ENCODE measurements around the gene TBX10. TPM values are rescaled to one million over a fixed set of nuclear protein-coding genes. Genes with fewer than 3 reads are reported as not detected.
A peak's percentile ranks its signal among the peaks of the same experiment; 100 is the strongest.

Gene TBX10
- total RNA-seq, 1 donor from 2014 or later = not detected

DNA sequence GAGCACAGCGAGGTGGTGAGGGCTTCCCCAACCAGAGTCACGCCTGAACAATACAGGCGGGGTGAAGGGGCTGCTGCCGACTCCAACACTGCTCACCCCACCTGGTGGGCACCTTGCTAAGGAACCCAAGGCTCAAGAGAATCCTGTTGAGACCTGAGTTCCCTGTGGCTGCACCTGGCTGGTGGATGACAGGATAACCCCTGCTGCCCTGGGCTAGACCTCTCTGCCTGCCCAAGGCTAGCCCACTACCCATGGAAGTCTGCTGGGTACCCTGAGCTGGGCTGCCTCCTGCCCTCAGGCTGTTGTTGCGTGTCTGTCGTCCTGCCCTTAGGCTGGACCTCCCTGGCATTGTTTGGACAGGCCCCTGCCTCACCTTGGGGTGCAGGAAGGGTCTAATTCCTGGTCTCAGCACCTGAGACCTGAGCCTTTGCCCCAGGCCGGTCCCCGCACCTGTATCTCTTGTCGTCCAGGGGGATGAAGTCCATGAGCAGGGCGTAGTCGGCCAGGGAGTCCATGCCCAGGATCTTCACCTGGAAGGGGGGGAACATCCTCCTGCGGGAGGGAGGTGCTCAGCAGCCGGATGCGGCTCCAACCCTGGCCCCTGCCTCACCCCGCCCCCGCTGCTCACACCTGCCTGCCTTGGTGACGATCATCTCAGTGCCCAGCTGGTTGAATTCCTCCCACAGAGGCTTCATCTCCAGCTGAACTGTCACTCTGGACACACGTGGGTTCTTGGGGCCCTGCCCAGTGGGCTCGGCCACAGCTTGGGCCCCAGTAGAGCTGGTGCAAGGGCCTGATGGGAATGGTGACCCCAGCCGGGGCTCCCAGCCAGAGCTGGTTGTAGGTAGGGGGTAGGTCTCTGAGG, 5.0 kb downstream of the TBX10 start:
- Mint-ChIP-seq H3K36me3 (no peaks in the 10 kb centered on the region), H3K9me3 (no peaks in the 10 kb centered on the region), H3K4me3 (no peak overlapping the region), H3K27ac (no peak overlapping the region), H3K4me1 (peaks cover 8% of the 10 kb centered on the region), H3K27me3 (ENCODE audit: low read depth) (peaks cover 5% of the 10 kb centered on the region)
- DNase-seq (ENCODE audit: low spot score in 2 of 2, unreplicated experiment in 2 of 2) = no peak
- TF ChIP-seq, protein P1, sequence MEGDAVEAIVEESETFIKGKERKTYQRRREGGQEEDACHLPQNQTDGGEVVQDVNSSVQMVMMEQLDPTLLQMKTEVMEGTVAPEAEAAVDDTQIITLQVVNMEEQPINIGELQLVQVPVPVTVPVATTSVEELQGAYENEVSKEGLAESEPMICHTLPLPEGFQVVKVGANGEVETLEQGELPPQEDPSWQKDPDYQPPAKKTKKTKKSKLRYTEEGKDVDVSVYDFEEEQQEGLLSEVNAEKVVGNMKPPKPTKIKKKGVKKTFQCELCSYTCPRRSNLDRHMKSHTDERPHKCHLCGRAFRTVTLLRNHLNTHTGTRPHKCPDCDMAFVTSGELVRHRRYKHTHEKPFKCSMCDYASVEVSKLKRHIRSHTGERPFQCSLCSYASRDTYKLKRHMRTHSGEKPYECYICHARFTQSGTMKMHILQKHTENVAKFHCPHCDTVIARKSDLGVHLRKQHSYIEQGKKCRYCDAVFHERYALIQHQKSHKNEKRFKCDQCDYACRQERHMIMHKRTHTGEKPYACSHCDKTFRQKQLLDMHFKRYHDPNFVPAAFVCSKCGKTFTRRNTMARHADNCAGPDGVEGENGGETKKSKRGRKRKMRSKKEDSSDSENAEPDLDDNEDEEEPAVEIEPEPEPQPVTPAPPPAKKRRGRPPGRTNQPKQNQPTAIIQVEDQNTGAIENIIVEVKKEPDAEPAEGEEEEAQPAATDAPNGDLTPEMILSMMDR (IDR thresholded peaks at IDR 0.05; ENCODE audit: unreplicated experiment) = no peak

DNA sequence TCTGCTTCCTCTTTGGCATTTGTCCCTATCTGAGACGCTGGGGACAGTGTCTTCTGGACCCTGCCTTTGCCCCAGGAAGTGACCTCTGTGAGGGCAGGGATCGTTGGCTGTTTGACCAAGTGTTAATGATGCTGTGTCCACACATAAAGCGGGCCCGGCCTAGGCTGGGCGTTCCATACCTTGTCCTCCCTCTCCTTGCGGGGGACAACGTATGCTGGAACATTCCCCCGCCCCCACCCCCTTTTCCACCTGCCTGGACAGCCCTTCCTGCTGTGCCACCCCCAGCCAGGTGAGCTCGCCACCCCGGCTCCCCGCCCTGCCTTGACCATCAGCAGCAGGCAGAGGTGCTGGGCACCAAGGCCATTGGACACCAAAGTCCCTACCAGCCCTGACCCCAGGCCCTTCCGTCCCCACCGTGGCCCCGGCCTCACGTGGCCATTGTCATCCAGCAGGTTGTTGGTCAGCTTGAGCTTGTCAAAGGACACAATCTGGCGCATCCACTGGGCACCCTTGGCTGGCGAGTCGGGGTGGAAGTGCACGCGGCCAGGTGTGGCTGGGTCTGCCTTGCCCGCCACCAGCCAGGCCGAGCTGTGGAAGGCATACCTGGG, 5.7 kb downstream of the TBX10 start:
- Mint-ChIP-seq H3K4me1 (peaks cover 8% of the 10 kb centered on the region), H3K4me3 (no peak overlapping the region), H3K27ac (no peak overlapping the region), H3K9me3 (no peaks in the 10 kb centered on the region), H3K27me3 (ENCODE audit: low read depth) (peaks cover 4% of the 10 kb centered on the region), H3K36me3 (no peaks in the 10 kb centered on the region)
- DNase-seq (ENCODE audit: low spot score in 2 of 2, unreplicated experiment in 2 of 2) = peak in 1 of 2 experiments; percentile 36
- TF ChIP-seq, protein P1 (IDR thresholded peaks at IDR 0.05; ENCODE audit: unreplicated experiment) = no peak

DNA sequence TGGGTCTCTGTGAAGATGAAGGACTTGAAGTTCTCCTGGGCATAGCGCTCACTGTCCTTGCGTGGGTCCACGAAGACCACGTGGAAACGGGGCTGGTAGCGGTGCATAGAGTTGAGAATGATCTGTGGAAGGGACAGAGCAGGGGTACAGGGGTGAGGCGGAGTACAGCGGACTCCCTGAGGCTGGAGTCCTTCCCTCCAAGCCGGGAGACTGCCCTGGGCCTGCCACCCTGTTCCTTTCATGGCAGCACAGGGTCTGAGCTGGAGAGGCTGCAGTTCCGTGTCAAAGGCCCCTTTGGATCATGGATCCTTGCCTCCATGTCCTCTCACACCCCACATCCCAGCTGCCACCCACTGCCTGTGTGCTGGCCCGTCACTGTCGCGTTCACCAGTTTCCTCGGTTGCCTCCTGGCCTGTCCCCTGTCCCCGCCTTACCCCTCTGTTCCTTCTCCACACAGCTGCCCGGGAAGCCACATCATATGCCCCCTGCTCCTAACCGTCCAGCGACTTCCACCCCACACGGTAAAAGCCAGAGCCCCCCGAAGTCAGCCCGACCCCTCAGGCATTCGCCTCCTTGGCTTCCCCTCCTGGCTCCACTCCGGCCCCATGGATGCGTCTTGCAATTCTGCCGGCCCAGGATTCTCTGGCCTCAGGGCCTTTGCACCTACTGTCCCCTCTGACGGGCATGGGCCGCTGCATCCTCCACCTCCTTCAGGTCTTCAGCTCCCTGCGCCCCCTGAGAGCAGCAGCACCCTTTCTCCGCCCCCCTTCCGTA, 6.4 kb downstream of the TBX10 start:
- Mint-ChIP-seq H3K4me3 (no peak overlapping the region), H3K36me3 (no peaks in the 10 kb centered on the region), H3K9me3 (no peaks in the 10 kb centered on the region), H3K27ac (no peak overlapping the region), H3K27me3 (ENCODE audit: low read depth) (peaks cover under 1% of the 10 kb centered on the region), H3K4me1 (peaks cover 8% of the 10 kb centered on the region)
- TF ChIP-seq, protein P1 (IDR thresholded peaks at IDR 0.05; ENCODE audit: unreplicated experiment) = no peak
- DNase-seq (ENCODE audit: low spot score in 2 of 2, unreplicated experiment in 2 of 2) = no peak

DNA sequence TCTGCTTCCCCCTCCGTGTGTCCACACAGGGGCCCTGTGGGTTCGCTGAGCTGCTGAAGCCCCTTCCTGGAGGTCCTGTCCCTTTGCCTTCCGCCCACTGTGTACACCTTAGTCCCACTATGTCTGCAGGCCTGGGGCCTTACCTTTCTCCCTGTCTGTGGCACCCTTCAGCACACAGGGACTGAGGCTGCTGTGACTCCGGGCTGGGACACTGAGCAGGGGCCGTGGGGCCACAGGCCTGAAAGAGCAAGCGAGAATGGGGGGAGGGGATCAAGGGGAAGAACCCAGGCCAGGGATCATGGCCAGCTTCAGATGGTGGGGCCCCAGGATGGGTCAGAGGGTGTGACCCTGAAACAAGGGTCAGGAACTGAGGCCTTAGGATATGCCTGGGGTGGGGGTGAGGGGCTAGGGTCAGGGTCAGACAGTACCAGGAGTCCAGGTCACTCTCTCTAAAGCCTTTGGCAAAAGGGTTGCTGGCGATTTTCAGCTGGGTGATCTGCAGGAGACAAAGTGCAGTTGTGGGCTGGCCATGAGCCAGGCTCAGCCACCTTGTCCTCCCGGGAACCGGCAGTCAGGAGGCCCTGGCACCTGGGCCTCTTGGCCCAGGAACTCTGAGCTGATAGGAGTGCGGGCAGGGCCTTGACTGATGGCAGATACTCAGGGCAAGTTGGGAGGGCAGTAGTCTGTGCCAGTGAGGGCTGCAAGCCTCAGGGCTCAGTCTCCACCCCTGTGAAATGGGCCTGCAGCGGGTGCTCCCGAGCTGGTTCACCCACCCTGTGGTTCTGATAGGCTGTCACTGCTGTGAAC, 7.2 kb downstream of the TBX10 start:
- Mint-ChIP-seq H3K4me1 (peaks cover 8% of the 10 kb centered on the region), H3K9me3 (no peaks in the 10 kb centered on the region), H3K36me3 (peaks cover under 1% of the 10 kb centered on the region), H3K4me3 (peak overlapping the region; percentile 59), H3K27me3 (ENCODE audit: low read depth) (no peaks in the 10 kb centered on the region), H3K27ac (no peak overlapping the region)
- TF ChIP-seq, protein P1 (IDR thresholded peaks at IDR 0.05; ENCODE audit: unreplicated experiment) = no peak
- DNase-seq (ENCODE audit: low spot score in 2 of 2, unreplicated experiment in 2 of 2) = no peak

DNA sequence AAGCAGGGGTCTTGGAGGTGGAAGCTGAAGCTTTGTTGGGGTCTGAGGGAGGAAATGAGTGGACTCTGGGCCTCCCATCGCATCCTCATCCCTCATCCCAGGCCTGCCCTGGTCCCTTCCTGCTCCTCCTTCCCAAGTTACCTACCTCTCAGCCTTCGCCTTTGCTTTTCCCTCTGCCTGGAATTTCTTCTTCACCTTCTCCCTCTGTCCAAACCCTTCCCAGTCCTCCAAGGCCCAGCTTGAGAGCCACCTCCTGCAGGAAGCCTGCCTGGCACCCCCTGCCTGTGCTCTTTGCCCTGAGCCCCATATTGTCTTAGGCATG, 7.7 kb downstream of the TBX10 start:
- peak overlapping the region; percentile 59 for H3K4me3 Mint-ChIP-seq
- TF ChIP-seq, protein P1 (IDR thresholded peaks at IDR 0.05; ENCODE audit: unreplicated experiment) = no peak
- no peak overlapping the region for H3K27ac Mint-ChIP-seq
- no peaks in the 10 kb centered on the region for H3K9me3 Mint-ChIP-seq
- peaks cover 8% of the 10 kb centered on the region for H3K4me1 Mint-ChIP-seq
- H3K36me3 Mint-ChIP-seq = peaks cover 5% of the 10 kb centered on the region
- no peaks in the 10 kb centered on the region for H3K27me3 Mint-ChIP-seq (ENCODE audit: low read depth)
- DNase-seq (ENCODE audit: low spot score in 2 of 2, unreplicated experiment in 2 of 2) = no peak

All from mesothelial cell of epicardium (in vitro differentiated cells).